NCI-H128 (cell line): Measurements from ENCODE around the gene RPH3AL.

ENCODE experiments used
- DNase-seq: peaks from one replicate; lab custom pipeline; 2025; ENCODE audit not compliant: unreplicated experiment; lab: John Stamatoyannopoulos, UW

Gene RPH3AL

GRCh38 chr17:266219-266618, 86.4 kb downstream of the RPH3AL start:
- no peak for DNase-seq

- no peak for DNase-seq
Measured at GRCh38 chr17:265718-266117, 86.9 kb downstream of the RPH3AL start.

DNA sequence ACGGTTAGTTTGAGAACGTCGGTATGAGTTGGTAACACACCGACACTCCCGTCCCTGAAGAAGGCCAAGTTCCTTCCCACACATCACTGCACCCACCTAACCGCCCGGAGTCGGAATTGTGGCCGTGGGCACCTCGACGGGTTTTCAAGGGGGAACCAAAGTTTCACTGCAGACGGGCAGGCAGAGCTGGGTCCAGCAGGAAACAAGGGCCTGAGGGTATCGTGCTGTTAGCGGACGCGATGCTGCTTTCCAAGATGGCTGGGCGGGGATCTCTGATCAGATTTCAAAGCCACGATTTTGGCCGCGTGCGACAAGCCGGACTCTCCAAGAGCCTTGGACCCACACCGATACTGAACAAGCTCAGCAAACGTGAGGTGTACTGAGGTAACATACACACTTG, 88.8 kb downstream of the RPH3AL start:
- no peak for DNase-seq

DNA sequence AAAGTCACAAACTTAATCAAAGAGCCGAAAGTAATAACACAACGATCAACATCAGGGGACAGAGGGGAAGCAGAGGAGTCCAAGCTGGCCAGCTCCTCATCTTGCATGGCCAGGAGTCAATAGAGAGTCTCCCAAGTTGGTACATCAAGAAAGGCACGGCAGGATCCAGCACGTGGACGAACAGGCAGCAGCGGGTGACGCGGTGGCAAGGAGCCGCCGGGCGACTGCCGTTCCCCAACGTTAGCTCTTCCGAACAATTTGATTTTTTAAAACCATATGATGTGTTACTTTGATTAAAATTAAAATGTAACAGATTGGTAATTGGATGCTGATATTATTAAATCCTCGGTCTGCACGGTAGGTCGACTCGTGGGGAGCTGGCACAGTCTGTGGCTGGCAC, 89.3 kb downstream of the RPH3AL start:
- DNase-seq, result no peak

DNA sequence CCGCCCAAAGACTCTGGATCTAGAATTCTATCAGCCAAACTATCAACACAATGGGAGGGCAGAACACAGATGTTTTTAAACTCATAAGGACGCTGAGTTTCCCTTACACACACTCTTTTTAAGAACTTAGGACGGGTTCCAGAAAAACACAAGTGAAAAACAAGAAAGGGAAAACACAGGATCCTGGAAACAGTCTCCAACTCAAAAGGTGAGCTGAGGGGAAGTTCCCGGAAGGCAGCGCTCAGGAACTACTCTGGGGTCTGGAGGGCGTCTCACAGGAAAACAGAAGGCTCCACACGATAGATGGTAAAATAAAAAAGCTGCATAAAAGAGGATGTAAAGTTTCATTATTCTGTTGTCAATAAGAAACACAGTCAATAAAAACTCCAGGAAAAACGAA, 91.0 kb downstream of the RPH3AL start:
- no peak for DNase-seq

DNA sequence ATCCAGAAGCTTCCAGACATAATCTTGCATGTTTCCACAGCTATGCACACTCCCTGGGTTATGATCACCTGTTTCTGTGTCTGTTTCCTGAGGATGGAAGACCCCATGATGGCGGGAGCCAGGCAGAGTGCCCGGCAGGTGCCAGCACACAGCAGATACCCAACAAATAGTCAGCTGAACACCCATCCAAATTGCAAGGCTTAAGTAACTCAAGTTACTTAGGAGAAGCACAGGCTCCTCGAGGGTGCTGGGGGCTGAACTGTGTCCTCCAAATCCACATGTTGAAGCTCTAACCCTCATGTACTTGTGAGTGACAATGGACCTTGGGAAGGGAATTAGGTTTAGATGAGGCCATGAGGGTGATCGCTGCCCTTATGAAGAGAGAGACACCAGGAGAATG, 91.7 kb downstream of the RPH3AL start:
- DNase-seq, result no peak

- no peak for DNase-seq
Measured at GRCh38 chr17:260031-260791, 92.4 kb downstream of the RPH3AL start.

GRCh38 chr17:259341-259976, 93.1 kb downstream of the RPH3AL start:
- DNase-seq, result no peak

DNA sequence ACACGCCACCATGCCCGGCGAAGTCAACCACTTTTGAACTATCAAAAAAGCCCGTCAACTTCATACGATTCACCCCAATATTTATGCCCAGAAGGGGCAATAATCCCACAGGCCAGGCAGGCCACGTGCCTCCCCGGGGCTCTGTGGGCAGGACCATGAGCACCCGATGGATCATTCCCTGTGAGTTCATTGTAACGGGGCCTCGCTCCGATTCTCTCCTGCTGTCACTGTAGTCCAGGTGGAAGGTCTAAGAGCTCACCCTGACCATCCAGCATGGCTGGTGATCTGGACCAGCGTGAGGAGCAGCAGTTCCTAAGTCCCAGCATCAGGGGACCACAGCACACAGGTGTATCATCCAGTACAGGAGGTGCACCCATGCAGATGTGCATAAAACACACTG, 93.7 kb downstream of the RPH3AL start:
- no peak for DNase-seq

GRCh38 chr17:258045-258734, 94.4 kb downstream of the RPH3AL start:
- no peak for DNase-seq

GRCh38 chr17:253091-253846, 99.3 kb downstream of the RPH3AL start:
- no peak for DNase-seq

GRCh38 chr17:252456-252855, 100.2 kb downstream of the RPH3AL start:
- DNase-seq, result no peak

- no peak for DNase-seq
Measured at GRCh38 chr17:251531-251930, 101.1 kb downstream of the RPH3AL start.

DNA sequence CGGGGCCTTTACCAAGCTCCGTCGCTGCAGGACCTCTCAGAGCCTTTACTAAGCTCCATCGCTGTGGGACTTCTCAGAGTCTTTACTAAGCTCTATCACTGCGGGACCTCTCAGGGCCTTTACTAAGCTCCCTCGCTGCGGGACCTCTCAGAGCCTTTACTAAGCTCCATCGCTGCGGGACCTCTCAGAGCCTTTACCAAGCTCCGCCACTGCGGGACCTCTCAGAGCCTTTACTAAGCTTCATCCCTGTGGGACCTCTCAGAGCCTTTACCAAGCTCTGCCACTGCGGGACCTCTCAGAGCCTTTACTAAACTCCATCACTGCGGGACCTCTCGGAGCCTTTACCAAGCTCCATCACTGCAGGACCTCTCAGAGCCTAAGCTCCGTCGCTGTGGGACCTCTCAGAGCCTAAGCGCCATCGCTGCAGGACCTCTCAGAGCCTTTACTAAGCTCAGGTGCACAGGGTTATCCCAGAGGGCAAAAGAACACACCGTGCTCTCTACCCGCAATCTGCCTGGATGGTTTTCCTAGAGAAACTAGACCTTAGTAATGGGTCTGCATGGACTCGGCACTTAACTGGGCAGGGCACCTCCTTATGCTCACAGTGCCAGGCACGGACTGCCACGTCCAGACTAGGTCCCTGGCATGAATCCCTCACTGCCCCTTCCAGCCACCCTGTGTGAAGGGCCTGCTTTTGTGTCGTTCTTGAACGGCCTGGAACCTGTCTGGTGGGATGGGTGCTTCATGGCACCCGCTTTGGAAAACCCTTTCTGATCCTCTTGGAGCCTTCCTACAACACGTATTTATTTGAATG, 101.9 kb downstream of the RPH3AL start:
- DNase-seq, result no peak

GRCh38 chr17:249236-249993, 103.2 kb downstream of the RPH3AL start:
- no peak for DNase-seq

GRCh38 chr17:248337-249235, 104.0 kb downstream of the RPH3AL start:
- DNase-seq, result no peak

- no peak for DNase-seq
Measured at GRCh38 chr17:247767-248166, 104.8 kb downstream of the RPH3AL start.

DNA sequence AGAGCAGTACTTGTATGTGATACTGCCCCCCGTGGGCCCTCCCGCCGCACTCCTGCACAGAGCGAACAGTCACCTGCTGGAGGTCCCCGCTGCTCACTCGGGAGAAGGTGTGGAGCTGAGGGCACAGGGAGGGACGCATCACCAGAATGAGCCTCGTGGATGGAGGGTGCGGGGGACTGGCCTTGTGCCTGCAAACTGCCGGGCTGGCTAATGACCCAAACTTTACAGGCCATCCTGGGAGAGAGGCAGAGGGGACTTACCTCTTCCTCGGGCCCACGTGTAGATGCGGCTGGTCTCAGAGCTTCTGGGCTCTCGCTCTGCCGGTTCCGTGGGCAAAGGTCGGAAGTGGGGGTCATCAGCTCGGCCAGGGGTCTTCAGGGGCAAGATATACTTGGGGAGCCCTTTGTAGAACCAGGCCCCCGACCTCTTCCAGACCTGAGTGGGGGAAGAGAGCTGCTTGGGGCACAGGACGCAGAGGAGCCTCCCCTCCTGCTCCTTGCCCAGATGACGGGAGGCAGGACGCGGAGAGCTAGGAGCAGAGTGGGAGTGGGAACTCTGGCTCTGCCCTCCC, 105.7 kb downstream of the RPH3AL start:
- no peak for DNase-seq

DNA sequence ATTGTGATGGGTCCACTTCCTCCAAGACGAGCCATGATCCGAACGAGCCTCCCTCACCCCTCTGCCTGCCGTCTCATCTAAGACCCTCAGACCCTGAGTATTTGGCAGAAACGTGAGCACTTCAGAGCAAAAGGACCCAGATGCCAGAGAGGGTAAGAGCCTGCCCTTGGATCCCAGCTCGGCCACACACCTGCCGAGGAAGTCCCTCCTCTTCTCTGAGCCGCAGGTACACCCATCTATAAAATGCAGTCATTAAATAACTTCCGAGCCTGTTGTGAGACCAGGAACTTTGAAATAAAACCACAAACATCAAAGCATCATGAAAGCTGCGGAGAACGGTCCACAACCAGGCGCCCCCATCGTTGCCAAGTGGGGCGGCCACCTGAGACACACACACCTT, 106.4 kb downstream of the RPH3AL start:
- DNase-seq, result no peak
